ENCODE measurements around the gene RMDN2. TPM values are rescaled to one million over a fixed set of nuclear protein-coding genes. Genes with fewer than 3 reads are reported as not detected.

RMDN2 gene
- total and polyA plus RNA-seq, 2 experiments from 2014 or later, result 5.8 to 11.1 TPM

DNA sequence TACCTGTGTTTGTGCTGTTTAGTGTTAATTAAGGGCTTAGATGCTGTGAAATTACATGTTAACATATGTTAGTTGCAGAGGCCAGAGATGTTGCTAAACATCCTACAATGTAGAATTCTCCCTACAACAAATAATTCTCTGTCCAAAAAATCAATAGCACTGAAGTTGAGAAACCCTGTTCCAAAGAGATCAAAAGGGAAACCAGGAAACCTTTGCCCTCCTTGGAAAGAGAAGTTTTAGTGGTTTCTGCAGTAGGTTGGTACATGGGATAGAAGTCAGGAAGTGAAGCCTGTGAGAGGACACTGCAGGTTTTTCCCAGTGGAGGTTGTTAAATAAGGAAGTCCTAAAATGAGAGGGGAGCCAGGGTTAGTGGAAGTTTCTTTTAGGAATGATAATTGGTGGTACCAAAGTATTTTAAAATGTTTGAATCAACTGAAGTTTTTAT is 6.3 kb upstream of the RMDN2 start:
- Histone ChIP-seq H3F3A (ENCODE audit: insufficient read depth) (peaks cover 27% of the 10 kb centered on the region), H3K27ac (no peak overlapping the region), H3K9me2 (ENCODE audit: insufficient read depth) (no peaks in the 10 kb centered on the region), H4K20me1 (ENCODE audit: insufficient read depth) (no peaks in the 10 kb centered on the region), H3K27me3 (replicated peaks; ENCODE audit: insufficient read depth) (no peaks in the 10 kb centered on the region), H3K79me2 (ENCODE audit: insufficient read depth) (no peaks in the 10 kb centered on the region), H3K4me1 (ENCODE audit: insufficient read depth) (peaks cover 21% of the 10 kb centered on the region), H3K4me2 (ENCODE audit: unreplicated experiment) (no peak overlapping the region), H2AFZ (no peak overlapping the region), H3K9ac (no peak overlapping the region), H3K36me3 (ENCODE audit: low read depth) (no peaks in the 10 kb centered on the region), H3K9me3 (ENCODE audit: low read depth) (no peaks in the 10 kb centered on the region), H3K4me3 (no peak overlapping the region)
- in situ Hi-C loops (cut with MboI), result no loop called here
- DNase-seq, result no peak
- TF ChIP-seq EZH2 (IDR thresholded peaks at IDR 0.05; ENCODE audit: insufficient read depth, poor library complexity, severe bottlenecking) (no peak), EZH2phosphoT487 (IDR thresholded peaks at IDR 0.05; ENCODE audit: insufficient read depth, low read depth) (no peak)

DNA sequence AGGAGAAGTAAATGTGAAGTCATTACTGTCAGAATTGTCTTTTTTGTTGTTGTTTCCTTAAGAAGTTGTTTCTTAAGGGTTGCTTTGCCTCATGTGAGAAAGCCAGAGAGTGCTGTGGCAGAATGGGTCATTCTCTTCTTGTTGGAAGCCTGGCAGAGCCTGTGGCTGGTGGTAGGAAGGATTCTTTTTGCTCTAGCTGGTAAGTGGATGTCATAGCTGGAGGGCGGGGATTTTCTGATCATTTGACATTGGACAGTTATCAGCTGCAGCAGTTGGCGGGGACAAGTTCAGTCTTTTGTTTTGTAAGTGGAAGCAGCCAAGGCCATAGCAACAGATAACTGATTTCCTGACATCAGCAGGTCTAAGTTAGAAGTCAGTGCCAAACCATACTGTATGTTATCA is 5.5 kb upstream of the RMDN2 start:
- H4K20me1 ChIP-seq (ENCODE audit: insufficient read depth), result no peaks in the 10 kb centered on the region
- H3K9me2 ChIP-seq (ENCODE audit: insufficient read depth), result no peaks in the 10 kb centered on the region
- no peaks in the 10 kb centered on the region for H3K9me3 ChIP-seq (ENCODE audit: low read depth)
- no peak for DNase-seq
- no peak for TF ChIP-seq EZH2 (IDR thresholded peaks at IDR 0.05; ENCODE audit: insufficient read depth, poor library complexity, severe bottlenecking)
- no peak for TF ChIP-seq EZH2phosphoT487 (IDR thresholded peaks at IDR 0.05; ENCODE audit: insufficient read depth, low read depth)
- WGBS, 2 experiments (ENCODE audit: low coverage in 1 of 2, low lambda C conversion rate in 2 of 2, missing lambda C conversion rate in 2 of 2), result 85 to 87% methylated on average over 2 of the region's 2 CpGs
- no peaks in the 10 kb centered on the region for H3K36me3 ChIP-seq (ENCODE audit: low read depth)
- peaks cover 21% of the 10 kb centered on the region for H3K4me1 ChIP-seq (ENCODE audit: insufficient read depth)
- H3K9ac ChIP-seq, result no peak overlapping the region
- peaks cover 27% of the 10 kb centered on the region for H3F3A ChIP-seq (ENCODE audit: insufficient read depth)
- no peak overlapping the region for H3K4me3 ChIP-seq
- H2AFZ ChIP-seq, result no peak overlapping the region
- H3K27ac ChIP-seq, result no peak overlapping the region
- no peak overlapping the region for H3K4me2 ChIP-seq (ENCODE audit: unreplicated experiment)
- H3K79me2 ChIP-seq (ENCODE audit: insufficient read depth), result no peaks in the 10 kb centered on the region
- no peaks in the 10 kb centered on the region for H3K27me3 ChIP-seq (replicated peaks; ENCODE audit: insufficient read depth)
- in situ Hi-C loops (cut with MboI), result no loop called here

DNA sequence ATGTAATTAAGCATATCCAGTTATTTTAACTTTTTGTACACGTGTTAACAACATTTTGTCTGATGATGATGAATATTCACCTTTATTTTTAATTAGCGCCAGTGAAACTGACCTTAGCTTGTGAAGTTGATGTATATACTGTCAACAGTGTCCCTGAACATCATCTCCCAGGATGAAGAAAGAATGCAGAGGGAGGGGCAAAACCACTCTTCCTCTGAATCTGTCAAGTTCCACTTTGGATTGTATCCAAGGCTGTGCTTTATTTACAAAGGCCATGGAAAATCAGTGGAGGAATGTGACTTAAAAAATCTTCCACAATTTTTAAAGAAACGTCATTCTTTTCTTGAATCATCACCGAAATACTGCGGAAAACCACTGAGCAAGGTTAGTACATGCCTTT is 4.5 kb upstream of the RMDN2 start:
- Histone ChIP-seq H3K4me3 (no peak overlapping the region), H3K36me3 (ENCODE audit: low read depth) (no peaks in the 10 kb centered on the region), H3K9ac (no peak overlapping the region), H3K9me2 (ENCODE audit: insufficient read depth) (no peaks in the 10 kb centered on the region), H3K27me3 (replicated peaks; ENCODE audit: insufficient read depth) (no peaks in the 10 kb centered on the region), H4K20me1 (ENCODE audit: insufficient read depth) (no peaks in the 10 kb centered on the region), H3K9me3 (ENCODE audit: low read depth) (no peaks in the 10 kb centered on the region), H3K4me1 (ENCODE audit: insufficient read depth) (peaks cover 21% of the 10 kb centered on the region), H3K4me2 (ENCODE audit: unreplicated experiment) (no peak overlapping the region), H3F3A (ENCODE audit: insufficient read depth) (peaks cover 26% of the 10 kb centered on the region), H3K79me2 (ENCODE audit: insufficient read depth) (no peaks in the 10 kb centered on the region), H3K27ac (no peak overlapping the region), H2AFZ (no peak overlapping the region)
- WGBS, 2 experiments (ENCODE audit: low coverage in 1 of 2, low lambda C conversion rate in 2 of 2, missing lambda C conversion rate in 2 of 2), result 84 to 86% methylated on average over 5 of the region's 5 CpGs
- TF ChIP-seq EZH2 (IDR thresholded peaks at IDR 0.05; ENCODE audit: insufficient read depth, poor library complexity, severe bottlenecking) (no peak), EZH2phosphoT487 (IDR thresholded peaks at IDR 0.05; ENCODE audit: insufficient read depth, low read depth) (no peak)
- in situ Hi-C loops (cut with MboI), result no loop called here
- no peak for DNase-seq

DNA sequence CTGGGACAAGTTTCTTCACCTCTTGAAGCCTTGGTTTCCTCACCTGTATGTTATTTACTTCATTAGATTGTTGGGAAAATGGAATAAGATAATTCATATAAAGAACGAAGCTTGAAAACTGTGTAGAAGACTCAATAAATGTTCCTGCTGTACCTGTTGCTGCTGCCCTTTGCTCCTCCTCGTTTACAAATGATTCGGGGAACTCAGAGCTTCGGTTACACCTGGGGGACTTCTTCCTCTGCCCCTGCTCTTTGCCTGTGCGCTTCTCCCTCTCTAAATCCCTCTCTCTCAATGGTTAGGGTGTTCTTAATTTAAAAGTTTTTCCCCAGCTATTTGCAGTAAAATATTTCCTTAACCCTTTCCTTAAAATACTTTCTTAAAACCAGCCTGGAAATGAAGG is 3.3 kb upstream of the RMDN2 start:
- Histone ChIP-seq H3K4me2 (ENCODE audit: unreplicated experiment) (no peak overlapping the region), H3K4me3 (no peak overlapping the region), H4K20me1 (ENCODE audit: insufficient read depth) (no peaks in the 10 kb centered on the region), H3K9me3 (ENCODE audit: low read depth) (no peaks in the 10 kb centered on the region), H2AFZ (no peak overlapping the region), H3F3A (ENCODE audit: insufficient read depth) (peaks cover 16% of the 10 kb centered on the region), H3K9me2 (ENCODE audit: insufficient read depth) (no peaks in the 10 kb centered on the region), H3K27ac (no peak overlapping the region), H3K9ac (no peak overlapping the region), H3K4me1 (ENCODE audit: insufficient read depth) (peaks cover 18% of the 10 kb centered on the region), H3K27me3 (replicated peaks; ENCODE audit: insufficient read depth) (no peaks in the 10 kb centered on the region), H3K79me2 (ENCODE audit: insufficient read depth) (peaks cover 7% of the 10 kb centered on the region; the same call in 1 of the 2 replicates), H3K36me3 (ENCODE audit: low read depth) (no peaks in the 10 kb centered on the region)
- DNase-seq, result no peak
- 75 to 78% methylated on average over 5 of the region's 5 CpGs for WGBS, 2 experiments (ENCODE audit: low coverage in 1 of 2, low lambda C conversion rate in 2 of 2, missing lambda C conversion rate in 2 of 2)
- in situ Hi-C loops (cut with MboI), result no loop called here
- no peak for TF ChIP-seq EZH2 (IDR thresholded peaks at IDR 0.05; ENCODE audit: insufficient read depth, poor library complexity, severe bottlenecking)
- TF ChIP-seq EZH2phosphoT487 (IDR thresholded peaks at IDR 0.05; ENCODE audit: insufficient read depth, low read depth), result no peak
